ENCODE results near the gene DPCD.

The DPCD gene

DNA sequence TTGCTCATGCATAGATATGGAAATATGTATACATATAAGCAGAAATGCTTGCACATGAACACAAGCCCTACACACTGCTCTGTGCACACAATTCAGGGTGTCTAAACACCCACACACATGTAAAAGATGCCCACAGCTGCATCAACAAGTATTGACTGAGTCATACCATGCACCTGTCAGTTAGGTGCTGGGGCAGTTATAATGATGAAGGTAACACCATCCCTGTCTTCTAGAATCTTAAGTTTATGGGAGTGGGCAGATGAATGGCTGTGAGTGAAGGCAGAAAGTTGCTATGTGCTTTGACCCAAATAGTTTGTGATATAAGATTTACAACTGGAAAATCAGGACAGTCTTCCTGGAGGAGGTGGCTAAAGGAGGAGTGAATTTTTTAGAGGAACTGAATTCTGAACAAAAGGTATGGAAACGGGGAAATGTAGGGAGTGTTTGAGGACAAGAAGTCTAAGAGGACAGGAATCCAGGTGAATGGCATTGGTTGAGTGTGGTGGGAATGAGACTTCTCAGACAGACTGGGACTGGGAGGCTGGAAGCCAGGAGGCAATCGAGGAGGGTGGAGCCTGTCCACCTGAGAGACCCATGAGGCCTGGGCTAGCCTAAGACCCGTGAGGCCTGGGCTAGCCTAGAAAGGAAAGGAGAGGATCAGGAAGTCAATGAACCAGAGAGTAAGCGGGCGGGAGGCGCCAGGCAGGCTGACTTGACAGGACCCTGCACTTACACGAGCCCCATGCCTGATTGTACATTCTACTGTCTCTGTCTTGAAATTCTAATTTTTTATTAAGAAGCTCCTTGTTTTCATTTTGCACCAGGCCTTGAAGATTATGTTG lies 20.7 kb upstream of the DPCD start:
- DNase-seq (ENCODE audit: low read depth) = no peak

DNA sequence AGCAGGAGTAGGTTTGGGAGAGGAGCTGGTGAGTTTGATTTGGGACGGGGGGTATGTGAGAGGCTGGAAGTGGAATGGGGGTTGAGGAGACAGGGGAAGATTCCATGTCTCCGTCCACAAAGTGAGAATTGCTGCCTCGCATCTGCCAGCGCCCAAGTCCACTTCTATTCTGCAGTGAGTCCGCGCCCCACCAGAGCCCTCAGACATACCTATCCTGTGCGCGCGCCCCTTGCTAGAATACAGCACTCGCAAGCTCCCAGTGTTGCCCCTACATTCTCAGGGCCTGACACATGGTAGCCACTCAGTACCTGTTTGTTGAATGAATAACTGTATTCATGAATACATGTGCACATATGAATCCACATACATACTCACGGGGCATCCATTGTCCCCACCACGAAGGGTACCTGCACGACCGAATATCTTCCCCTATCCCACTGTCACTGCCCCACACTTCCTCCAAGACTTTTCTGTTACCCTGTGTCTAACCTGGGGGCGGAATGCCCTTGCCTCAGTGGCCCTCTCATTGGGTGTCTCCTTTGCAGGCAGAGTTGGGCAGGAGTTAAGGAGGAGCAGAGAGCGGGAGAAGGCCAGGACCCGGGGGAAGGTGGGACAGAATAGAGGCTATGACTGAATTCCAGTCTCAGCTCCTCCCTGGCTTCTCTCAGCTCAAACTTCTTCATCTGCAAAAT lies 19.9 kb upstream of the DPCD start:
- no peak for DNase-seq (ENCODE audit: low read depth)

DNA sequence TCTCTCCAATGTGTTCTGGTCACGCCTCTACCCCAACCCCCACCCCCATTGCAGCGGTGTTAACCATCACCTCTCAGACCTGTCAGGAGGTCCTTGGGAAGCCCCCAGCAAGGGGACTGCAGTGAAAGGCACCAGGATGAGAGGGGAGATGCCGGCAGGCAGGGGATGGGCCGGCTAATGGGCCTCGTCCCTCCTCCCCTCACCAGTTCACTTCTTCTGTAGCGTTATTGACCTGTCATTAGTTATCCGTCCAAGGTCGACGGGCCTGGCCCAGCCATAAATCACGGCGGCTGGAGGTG lies 18.8 kb upstream of the DPCD start:
- DNase-seq (ENCODE audit: low read depth) = no peak

DNA sequence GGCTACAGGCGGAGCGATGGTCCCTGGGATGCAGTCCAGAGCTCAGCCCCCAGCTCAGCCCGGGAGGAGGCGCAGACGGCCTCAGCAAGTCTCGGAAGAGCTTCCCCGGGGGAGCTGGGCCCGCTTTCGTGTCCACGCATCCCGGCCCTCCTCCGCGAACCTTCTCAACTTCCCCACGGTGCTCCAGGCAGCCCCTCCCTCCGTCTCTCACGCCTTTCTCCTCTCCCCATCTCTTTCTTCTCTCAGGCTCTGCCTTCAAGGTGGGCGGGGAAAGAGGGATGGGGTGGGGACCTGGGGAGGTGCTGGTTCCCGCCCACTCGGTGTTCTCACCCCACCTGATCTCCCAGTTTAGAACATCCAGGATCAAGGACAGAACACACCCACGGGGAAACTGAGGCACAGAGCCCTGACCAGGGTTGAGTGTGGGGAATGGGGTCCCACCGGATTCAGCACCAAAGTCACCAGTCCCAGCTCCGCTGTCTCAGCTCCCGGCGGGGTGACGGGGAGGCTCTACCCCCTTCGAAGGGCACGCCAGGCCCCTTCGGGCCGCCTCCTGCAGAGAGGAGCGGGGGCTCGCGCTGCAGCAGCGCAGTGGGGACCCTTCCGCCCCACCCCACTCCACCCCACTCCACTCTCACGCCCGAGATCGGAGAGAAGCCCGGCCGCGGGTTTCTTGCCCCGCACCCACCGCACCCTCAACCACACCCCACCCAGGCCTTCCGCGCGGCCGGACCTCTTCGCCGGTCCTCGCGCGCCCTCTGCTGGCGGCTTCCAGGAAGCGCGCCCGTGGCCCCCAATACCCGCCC lies 18.3 kb upstream of the DPCD start:
- DNase-seq (ENCODE audit: low read depth) = peak; percentile 58

DNA sequence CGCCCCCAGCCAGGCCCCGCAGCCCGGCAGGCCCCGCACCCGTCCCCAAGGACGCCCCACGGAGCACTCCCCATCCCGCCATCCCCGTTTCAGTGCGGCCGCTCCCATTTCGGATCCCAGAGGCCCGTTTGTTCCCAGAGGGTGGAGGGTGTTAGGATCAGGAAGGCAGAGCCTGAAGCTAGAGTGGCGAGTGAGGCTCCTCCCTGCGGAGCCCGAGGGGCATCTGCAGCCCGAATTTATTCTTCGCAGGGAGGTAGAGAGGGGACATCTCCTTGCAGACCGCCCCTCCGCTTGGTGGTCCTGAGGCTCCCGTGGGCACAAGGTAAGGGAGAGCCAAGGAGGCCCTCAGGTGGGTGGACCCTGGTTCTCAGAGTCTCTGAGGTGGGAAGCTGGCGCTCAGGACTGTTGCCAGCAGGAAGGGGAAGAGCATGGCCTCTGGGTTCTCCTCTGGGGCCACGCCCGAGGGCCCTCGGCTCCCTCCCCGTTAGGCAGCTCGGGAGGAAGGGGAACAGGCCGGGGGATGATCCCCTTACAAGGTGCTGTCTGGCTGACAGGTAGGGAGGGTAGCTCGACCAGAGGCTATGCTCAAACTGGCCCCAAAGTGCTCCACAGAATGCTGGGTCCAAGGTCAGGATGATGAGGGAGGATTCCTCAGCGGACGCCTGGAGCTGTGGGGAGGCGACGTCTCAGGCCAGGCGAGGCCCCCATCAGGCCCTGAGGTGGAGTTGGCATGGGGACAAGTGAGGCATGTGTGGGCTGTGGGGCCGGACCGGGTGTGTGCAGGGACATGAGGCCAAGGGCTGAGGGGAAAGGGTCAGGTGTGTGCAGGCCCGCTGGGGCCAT lies 17.5 kb upstream of the DPCD start:
- DNase-seq (ENCODE audit: low read depth) = peak; percentile 45

DNA sequence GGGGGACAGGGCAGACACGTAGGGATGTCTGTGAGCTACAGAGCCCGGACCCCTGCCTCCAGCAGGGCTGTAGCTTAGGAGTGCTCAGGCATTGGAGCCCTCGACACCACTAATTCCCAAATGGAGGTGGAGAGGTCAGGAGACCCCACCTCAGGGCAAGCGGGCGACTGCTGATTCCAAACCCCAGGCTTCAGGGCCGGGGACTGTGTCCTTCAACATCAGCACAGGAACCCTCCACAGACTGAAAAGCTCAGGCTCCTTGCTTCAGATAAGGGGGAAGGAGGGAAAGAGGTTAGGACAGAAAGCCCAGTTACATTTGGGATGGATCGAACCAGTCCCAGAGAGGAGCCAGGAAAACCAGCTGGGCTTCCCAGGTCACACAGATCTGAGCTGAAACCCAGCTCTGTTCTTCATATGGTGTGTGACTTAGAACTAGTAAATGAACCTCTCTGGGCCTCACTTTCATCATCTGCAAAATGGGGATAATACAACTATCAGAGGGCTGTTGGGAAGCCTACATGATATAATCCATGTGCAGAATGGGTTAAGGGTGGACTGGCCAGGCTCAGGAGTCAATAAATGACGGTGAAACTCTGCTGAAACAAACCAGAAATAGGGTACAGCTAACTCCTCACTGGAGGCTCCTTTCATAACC lies 16.7 kb upstream of the DPCD start:
- no peak for DNase-seq (ENCODE audit: low read depth)

DNA sequence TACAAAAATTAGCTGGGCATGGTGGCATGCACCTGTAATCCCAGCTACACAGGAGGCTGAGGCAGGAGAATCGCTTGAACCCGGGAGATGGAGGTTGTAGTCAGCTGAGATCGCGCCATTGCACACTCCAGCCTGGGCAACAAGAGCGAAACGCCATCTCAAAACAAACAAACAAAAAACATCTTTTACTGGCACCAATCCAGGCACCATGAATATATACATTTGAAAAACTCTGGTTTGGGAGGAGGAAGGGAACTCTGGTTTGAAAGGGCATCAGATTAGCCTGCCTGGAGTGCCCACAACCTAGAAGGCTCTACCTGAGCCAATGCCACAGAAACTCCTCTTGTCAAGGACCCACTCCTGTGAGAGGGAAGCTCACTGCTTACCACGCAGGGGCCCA lies 16.0 kb upstream of the DPCD start:
- DNase-seq (ENCODE audit: low read depth) = no peak

DNA sequence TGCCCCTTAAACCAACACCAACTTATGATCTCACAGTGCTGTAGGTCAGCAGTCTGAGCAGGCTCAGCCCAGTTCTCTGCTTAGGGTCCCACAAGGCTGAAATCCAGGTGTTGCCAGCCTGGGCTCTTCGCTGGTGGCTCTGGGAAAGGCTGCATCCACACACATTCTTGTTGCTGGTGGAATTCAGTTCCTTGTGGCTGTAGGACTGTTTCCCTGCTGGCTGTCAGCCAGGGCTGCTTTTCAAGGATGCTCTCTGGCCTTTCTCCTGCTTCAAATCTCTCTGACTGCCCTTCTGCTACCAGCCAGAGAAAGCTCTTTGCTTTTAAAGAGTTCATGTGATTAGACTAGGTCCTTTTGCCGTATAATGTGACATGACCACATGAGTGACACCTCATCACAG lies 15.3 kb upstream of the DPCD start:
- no peak for DNase-seq (ENCODE audit: low read depth)

DNA sequence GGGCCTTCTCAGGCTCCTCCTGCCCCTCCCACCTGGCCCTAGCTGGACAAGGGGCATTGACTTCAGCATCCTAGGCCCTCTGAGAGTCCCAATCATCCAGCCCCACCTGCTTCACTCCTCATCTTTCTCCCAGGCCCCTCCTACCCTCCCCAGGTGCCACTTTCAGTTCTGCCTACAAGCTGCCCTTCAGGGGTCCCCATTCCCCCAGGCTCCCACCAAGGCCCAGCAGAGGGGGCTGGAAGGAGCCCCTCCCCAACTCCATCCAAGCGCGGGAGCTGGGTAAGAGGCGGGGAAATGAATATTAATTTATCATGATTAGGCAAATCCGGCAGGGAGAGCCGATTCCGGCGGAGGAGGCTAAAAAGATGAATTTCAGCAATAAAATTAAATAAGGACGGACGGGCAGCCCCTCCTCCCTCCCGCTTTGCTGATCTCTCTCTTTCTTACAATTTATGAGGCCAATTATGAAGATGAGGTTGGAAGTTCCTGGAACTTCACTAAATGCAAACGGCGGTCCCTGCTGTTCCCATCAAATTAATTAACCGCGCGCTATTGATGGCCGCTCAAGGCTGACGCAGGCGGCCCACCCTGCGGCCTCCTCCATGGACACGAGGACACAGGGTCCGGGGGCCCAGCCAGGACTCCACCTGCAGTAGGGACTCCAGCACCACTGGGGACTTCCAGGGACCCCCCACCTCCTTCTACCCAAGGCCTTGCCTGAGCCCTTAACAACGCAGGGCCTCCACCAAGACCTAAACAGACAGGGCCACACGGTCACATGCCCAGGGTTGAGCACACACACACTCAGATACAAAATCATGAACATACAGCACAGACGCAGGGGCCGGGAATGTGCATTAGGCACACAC lies 14.0 kb upstream of the DPCD start:
- no peak for DNase-seq (ENCODE audit: low read depth)

DNA sequence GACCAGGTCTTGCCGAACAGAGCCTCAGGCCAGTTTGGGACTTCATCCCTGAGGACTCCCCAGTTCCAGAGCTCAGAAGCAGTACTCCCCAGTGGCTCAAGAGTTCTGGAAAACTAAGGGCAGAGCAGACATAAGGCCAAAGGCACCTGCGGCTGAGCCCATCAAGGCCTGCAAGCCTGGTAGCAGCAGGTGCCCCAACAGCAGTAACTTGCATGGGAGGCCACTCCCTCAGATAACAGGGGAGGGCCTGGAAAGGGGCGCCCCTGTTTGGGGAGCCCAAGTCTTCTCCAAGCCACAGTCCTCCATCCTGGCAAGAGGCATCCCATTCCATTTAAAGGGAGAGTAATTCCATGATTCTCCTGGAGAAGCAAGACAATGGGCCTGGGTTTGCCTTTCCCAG lies 13.0 kb upstream of the DPCD start:
- no peak for DNase-seq (ENCODE audit: low read depth)

DNA sequence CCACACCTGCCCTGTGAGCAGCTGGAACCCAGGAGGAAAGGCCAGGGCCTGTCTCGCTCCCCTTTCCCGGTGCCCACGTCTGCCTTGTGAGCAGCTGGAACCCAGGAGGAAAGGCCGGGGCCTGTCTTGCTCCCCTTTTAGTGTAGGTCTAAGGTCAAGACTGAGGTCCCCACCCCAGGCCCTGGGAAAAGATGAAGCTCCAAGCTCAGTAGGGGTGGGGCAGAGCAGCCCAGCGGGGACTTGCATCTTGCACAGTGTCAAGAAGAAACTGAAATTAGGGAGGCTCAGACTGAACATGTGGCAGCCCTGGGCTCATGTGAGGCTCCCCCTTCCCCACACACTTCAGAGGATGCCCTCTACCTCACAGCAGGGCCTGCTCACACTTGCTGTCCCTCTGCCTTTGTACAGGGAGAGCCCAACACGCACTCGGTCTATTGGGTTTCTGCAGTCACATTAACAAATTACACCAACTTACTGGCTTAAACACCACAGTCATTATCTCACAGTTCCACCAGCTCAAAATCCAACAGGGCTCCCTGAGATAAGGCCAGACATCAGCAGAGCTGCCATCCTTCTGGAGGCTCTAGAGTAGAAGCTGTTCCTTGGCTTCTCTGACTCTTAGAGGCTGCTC lies 12.4 kb upstream of the DPCD start:
- peak; percentile 77 for DNase-seq (ENCODE audit: low read depth)

DNA sequence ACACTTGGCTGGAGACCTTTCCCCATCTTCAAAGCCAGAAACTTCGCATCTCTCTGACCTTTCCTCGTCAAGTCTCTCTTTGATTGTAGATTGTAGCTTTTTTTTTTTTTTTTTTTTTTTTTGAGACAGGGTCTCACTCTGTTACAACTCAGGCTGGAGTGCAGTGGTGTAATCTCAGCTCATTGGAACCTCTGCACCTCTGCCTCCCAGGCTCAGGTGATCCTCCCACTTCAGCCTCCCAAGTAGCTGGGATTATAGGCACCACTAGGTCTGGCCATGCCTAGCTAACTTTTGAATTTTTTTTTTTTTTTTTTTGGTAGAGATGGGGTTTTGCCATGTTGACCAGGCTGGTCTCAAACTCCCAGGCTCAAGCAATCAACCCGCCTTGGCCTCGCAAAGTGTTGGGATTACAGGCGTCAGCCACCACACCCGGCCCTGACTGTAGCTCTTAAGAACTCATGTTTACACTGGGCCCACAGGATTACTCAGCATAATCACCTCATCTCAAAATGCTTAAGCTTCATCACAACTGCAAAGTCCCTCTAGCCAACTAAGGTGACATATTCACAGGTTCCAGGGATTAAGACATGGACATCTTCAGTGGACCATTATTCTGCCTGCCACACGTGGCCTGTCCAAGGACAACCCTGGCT lies 11.8 kb upstream of the DPCD start:
- DNase-seq (ENCODE audit: low read depth) = no peak

DNA sequence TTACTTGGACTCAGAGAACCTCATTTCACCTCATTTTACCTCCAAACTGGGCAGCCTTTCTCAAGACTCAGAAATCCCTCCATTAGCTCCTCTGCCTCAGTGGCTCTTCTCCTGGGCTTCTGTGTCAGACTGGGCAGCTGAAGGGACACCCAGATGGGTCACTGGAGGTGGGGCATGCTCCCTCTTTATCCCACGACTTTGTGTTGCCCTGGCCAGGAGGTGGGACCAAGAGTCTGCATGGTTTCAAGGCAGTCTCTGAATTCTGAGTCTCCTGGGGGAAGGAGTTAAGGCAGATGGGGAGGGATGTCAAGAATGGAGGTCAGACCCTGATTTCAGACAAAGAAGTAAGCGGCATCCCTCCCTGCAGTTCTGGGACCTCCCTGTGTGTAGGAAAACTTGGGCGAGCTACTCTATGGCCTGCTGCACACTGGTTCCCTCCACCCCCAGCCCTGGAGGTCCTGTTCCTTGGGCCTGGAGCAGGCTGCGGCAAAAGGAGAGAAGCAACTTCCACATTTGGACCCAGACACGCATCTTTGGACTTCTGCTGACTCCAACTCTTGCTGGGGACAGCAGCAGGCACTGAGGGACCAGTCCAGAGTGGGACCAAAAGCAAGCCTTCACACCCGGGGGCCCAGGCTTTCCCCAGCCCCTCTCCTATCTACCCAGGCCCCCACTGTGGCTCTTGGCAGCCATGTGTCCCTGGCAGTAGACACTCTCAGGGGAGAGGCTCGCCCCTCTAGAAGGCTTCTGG lies 10.8 kb upstream of the DPCD start:
- no peak for DNase-seq (ENCODE audit: low read depth)

DNA sequence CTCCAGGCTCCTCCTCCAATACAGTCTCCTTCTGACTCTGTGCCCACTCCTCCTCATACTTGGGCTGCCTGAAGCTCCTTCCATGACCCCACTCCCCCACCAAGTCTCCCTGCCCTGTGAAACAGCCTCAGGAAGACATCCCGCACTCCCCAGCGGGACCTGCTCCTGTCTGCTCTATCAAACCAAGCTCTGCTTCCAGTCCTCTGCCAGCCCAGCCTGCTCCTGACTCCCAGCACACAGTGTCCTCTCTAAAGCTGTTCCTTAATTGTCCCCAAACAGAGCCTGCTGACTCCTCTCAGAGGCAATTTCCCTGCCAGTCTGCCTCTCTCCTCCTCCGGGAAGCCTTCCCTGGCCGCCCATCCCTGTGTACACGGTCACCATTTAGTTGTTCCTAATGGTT lies 9.9 kb upstream of the DPCD start:
- no peak for DNase-seq (ENCODE audit: low read depth)

DNA sequence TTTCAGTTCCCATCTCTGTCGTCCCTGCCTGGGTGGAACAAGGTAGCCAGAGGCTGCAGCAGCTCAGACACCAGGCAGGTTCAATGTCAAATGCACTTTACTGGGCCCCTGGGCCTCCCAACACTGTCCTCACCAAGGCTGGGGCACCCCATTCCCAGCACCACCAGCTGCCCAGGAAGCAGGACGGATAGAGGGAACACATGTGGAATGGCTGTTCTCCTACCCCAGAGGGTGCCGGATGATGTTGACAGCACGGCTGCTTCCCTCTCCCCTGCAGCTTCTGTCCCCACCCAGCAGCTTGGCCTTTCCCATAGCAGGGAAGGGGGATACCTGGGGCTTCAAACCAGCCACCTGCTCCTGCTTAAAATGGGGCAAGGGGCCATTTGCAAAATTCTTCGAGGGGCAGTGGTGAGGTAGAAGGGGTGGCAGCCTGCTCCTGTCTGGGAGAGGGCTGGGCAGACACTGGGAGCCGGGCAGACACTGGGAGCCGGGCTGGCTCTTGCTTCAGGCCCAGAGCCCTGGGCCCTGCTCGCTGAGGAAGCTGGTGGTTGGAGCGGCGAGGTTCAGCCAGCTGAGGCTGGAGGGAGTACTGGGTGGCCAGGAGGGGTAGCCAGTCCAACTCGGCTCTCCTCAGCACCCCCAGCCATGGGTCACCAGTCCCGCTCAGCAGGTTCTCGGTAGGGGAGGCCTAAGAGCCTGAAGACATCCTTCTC lies 9.2 kb upstream of the DPCD start:
- no peak for DNase-seq (ENCODE audit: low read depth)

DNA sequence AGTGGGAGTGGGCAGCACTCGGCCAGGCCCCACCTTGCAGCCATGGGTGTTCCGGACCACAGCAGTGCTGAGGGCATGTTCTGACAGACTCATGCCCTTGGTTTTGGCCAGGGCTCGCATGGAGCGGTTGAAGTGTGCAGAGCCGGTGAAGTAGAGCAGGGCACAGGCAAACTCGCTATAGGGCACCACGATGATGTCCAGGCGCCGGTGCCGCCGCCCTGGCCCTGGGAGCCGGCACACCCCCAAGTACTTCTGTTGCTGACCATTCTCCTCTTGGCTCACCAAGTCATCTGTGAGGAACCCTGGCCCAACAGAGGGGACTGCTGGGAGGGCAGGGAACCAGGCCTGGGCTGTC lies 8.6 kb upstream of the DPCD start:
- no peak for DNase-seq (ENCODE audit: low read depth)

DNA sequence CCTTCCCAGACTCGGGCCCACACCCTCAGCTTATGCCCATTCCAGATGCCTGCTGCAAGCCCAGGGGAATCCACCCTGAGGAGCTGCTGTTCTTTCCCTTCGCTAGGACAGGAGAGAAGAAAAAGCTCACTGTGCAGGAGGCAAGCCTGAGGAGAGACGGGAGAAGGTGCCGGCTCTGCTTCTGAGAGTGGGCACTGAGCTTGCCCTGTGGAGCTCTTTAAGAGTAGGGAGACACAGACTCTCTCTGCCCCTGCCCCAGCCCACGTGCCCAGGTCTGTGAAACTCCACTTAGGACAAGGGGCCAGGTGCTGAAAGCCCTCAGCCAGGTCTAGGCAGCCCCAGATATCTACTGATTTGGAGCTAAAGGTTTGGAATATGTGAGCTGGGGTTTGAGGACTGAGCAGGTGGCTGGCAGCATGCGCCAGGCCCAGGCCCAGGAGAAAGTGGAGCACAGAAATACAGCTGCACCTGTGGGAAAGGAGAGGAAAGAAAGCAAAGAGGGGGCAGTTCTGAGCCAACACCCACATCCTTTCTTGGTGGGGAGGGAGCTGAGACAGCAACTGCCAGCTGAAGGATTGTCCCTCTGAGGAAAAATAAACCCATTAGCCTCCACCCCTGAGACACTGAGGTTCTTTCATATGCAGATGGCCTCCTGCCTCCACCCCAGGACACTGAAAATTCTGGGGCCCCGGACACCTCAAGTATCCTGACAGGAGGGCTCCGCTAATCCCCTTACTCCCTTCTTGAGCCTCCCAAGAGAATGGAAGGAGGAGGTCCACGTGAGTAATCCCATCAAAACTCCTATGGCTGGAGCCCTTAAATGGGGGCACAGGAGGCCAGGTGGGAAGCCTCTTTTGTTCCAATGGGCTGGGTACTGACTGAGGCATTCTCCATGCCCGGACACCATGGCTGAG lies 7.4 kb upstream of the DPCD start:
- DNase-seq (ENCODE audit: low read depth) = no peak
